GM18502 (cell line): ENCODE measurements around the gene GCHFR.
A peak's percentile ranks its signal among the peaks of the same experiment; 100 is the strongest.

Experiments used
- ATAC-seq: cut with Tn5 transposase; IDR thresholded peaks from one replicate; pipeline ENCODE4 v1.9.1; 2021; ENCODE audit warnings: mild to moderate bottlenecking; ENCODE audit not compliant: unreplicated experiment, poor library complexity

Gene GCHFR

GRCh38 chr15:40775007-40775406, 11.1 kb downstream of the GCHFR start:
- no peak for ATAC-seq

- no peak for ATAC-seq
These were observed 12.1 kb downstream of the GCHFR start for GRCh38 chr15:40775740-40776536.

DNA sequence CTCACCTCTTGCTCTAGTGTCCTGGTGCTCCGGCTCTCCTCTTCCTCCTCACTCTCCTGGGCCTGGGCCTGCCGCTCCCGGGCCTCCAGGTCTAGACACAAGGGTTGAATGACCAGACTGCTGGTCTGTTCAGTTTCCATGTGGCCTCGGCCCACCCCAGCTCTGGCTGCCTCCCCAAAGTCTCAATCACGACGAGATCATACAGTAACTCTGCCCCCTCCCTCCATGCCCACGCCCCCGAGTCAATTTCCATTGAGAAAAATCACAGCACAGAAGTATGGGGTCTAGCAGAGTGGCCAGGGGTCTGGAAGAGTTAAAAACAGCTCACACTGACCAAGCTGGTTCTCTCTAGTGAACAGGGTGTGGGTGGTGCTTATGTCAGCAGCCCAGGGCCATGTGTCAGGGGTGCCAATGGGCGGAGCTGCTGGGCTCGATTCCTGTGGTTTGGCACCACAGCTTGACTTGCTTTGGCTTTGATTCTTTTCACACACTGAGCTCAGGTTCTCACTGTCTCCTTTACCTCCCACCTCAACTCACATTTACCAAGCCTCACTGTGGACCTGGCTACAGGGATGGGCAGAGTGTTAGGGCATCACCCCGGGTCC, 12.8 kb downstream of the GCHFR start:
- no peak for ATAC-seq

- peak; percentile 62 for ATAC-seq
These were observed 18.9 kb downstream of the GCHFR start for GRCh38 chr15:40782609-40783227.

DNA sequence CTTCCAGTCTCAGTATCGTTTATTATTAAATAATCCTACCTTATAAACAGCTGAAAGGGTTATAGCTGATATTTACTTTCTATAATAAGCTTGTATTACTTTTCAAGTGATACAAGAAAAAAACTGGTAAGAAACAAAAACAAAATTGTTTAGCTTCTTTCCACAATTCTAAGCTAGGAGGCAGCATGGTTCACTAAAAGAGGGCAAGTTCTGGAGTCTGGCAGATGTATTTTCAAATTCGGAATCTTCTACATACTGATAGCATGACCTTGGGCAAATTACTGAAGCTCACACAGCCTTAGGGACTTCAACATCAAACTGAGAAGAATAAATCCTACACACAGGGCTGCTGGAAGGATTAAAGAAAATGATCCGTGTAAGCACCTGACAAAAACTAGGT, 21.3 kb downstream of the GCHFR start:
- ATAC-seq: no peak

DNA sequence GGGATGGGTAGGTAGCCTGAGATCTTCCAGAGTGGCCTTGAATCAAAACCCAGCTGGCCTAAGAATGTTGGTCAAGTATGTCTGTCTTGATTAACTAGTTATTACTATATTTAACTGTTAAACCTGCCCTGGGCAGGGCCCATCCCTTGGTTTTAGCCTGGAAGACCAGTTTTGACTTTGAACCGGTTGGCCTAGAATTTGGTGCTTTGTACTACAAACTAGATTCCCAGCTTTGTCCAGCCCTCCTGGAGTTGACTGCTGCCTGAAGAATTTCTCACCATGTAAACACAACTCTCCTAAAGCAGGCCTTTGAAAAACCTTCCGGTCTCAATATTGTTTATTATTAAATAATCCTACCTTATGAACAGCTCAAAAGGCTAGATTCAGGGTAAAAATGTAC, 21.9 kb downstream of the GCHFR start:
- no peak for ATAC-seq

GRCh38 chr15:40787344-40787841, 23.5 kb downstream of the GCHFR start:
- ATAC-seq: no peak

DNA sequence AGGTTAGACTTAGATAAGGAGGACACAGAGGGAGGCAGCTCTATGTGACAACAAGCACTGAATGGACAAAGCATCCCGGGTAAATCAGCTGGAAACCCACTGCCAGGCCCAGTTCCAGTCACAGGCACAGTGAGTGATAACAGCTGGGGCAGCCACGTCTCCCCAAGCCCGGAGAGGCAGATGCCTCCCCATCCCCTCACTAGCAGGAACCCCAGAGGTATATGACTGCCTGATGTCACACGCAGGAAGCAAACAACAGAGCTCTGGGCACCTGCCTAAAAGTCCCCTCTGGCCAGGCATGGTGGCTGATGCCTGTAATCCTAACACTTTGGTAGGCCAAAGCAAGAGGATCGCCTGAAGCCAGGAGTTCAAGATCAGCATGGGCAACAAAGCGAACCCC, 24.1 kb downstream of the GCHFR start:
- ATAC-seq: no peak

- ATAC-seq: no peak
These were observed 25.3 kb downstream of the GCHFR start for GRCh38 chr15:40789119-40789518.

- no peak for ATAC-seq
These were observed 26.1 kb downstream of the GCHFR start for GRCh38 chr15:40789999-40790398.

GRCh38 chr15:40790718-40791117, 26.9 kb downstream of the GCHFR start:
- no peak for ATAC-seq

- ATAC-seq: no peak
These were observed 28.5 kb downstream of the GCHFR start for GRCh38 chr15:40792394-40792793.

GRCh38 chr15:40793216-40793989, 29.5 kb downstream of the GCHFR start:
- ATAC-seq: no peak

DNA sequence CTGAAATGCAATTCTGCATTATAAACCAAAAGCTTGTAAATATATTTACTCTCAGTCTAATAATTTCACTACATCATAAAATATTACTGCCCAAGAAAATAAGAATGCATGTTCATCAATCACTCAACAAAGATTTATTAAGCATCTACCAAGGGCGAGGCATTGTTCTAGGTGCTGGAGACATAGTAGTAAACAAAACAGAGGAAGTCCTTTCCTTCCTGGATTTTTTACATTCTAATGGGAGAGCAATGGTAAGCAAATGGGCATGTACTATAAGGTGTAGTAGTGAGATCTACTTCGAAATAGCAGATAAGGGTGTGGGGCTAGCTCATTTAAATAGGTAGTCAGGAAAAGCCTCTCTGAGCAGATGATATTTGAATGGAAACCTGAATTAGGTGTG, 32.2 kb downstream of the GCHFR start:
- no peak for ATAC-seq

DNA sequence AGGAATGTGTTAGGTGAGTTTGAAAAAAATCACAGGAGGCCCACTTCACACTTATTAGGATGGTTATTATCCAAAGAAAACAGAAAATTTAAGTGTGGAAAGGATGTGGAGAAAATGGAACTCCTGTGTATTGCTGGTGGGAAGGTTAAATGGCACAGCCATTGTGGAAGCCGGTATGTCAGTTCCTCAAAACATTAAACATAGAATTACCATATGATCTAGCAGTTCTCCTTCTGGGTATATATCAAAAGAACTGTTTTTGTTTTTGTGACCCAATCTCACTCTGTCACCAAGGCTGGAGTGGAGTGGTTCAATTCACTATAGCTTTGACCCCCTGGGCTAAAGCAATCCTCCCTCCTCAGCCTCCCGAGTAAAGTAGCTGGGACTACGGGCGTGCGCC, 32.6 kb downstream of the GCHFR start:
- ATAC-seq: no peak

DNA sequence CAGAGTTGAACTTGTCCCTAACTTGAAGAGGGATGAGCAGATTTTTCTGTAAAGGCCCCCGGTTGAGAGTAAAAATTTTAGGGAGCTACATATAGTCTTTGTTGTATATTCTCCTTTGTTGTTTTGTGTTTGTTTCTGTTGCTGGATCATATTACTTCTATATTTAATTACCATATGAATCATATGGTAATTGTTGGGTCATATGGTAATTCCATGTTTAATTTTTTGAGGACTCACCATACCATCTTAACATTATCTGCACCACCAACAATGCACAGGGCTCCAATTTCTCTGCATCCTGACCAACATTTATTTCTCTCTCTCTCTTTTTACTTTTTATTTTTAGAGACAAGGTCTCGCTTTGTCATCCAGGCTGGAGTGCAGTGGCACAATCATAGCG, 35.7 kb downstream of the GCHFR start:
- ATAC-seq: no peak

DNA sequence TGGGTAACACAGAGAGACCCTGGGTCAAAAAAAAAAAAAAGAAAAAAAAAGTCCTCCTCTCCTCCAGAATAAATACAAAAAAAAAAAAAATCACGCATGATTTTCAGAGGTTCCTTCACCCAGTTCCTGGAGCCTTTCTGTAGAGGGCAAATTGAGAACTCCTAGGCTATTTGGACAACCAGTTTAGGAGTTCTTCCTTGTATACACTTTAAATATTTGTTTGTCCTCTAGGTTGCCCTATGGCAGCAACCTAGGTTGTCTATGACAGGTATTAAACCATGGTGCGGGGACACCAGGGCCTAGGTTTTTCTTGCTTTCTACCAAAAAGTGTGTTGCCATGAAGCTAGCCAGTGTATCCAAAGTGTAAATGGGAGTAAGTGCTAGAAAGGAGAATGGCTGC, 39.2 kb downstream of the GCHFR start:
- no peak for ATAC-seq

- ATAC-seq: no peak
These were observed 39.8 kb downstream of the GCHFR start for GRCh38 chr15:40803688-40804087.

DNA sequence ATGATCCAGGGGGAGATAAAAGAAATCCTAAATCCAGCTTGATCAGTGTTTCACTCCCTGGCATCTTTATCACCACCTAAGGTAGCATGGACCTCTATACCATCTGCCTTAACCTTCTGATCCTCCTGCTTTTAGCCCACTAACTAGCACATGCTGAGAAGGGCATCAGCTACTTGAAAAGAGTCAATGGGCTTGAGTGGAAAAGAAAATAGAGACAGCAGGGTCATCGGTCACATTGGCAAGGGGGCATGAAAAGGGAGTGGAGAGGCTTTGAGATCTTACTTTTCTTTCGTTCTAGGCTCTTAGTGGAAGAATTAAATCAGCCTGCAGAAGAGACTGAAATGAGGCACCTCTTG, 42.8 kb downstream of the GCHFR start:
- ATAC-seq: no peak

DNA sequence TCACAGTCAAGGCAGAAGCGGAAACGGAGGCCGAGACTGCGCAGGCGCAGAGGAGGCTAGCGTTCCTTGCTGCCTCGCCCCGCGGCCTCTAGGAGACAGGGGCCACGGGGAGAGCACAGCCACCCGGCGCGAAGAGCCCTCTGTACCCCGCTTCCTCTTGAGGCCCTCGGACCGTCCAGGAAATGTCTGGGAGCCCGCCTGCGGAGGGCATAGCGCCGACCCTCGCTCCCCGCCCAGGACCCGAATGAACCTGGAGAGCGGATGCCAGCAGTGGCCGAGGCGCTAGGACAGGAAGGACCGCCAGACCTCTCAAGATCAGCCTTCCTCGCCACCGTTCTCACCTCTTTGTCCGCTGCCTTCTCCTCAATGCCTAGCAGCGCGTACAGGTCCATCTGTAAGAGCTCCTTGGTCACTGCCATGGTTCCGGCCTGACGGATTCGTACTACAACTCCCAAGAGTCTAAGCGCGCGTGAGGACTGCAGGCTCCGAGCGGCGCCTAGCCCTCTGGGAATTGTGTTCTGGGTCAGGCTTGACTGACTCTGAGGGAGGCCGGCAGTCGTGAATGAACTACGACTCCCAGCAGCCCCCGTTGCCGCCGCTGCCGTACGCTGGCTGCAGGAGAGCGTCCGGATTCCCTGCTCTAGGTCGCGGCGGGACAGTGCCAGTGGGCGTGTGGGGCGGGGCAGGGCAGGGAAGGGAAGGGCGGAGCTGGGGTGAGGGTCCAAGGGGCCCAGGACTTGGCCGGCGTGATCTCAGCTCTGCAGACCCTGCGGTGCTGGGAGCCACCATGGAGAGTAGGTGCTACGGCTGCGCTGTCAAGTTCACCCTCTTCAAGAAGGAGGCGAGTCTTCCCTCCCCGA, 43.4 kb downstream of the GCHFR start, which contains the start of the genes DNAJC17 and ZFYVE19:
Gene DNAJC17 (minus strand): TSS at position 446 of the 860 bp plus-strand sequence. CDS start 27 bp downstream, at position 419.
Gene ZFYVE19 (plus strand): TSS at position 62 of the 860 bp plus-strand sequence. CDS start 501 bp downstream, at position 563.
- ATAC-seq: peak; percentile 94
